Measurements from ENCODE around the gene TMEM191B.
"Not testable (repeated sequence)": the region's sequence is repeated elsewhere in the genome, so short reads cannot be mapped to it uniquely, and the experiment has no call there.

Gene TMEM191B

DNA sequence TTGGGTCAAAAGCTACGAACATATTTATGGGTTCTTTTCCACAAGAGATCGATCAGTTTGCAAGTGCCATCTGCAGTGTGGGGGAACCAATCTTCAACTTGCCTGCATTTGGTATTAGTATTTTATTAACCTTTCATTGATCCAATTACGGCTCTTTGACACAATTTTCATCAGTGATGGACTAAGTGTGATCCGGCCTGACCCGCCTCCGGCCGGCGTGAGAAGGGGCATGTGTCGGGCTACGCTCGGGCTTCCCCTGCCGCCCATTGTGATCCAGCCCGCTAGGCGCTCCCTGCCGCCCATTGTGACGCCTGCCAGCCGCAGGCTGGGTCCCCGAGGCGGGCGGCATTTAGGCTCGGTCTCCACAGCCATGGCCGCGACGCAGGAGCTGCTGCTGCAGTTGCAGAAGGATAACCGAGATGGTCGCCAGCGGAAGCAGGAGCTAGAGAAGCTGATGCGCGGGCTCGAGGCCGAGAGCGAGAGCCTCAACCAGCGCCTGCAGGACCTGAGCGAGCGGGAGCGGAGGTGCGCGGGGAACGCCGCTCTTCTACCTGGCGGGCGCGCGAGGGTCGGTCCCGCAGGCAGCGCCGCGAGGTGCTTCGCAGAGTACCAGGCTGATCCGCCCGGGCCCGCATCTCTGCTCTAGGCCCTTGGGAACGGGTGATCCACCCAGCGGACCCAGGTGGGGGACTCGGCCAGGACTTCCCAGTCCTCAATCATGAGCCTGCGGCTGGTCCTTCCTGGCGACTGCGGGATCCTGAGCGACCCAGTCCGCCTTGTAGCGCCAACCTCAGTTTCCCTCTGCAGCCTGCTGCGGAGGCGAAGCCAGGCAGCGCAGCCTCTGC lies at the start of gene TMEM191B:
Gene TMEM191B, plus strand, starts transcription at position 51 of the 845 bp plus-strand sequence. Its CDS starts 179 bp downstream, at position 230.
- not testable (repeated sequence) for DNase-seq

DNA sequence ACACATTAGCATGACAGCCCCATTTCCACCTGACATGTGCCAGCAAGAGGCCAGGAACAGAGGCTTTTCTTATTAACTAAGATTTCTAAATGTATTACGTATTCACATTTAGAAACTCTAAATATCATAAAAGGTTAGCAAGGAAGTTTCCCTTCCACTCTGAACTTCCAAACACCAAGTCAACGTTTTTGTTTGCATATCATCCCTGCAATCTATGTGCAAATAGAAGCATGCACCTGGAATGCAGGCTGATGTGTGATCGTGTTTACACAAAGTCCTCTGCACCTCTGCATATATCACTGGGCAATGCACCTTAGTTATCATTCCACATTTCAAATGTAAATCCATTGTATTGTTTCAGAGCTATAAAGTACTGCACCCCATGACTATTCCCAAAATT lies 31.4 kb upstream of the TMEM191B start:
- not testable (repeated sequence) for DNase-seq

DNA sequence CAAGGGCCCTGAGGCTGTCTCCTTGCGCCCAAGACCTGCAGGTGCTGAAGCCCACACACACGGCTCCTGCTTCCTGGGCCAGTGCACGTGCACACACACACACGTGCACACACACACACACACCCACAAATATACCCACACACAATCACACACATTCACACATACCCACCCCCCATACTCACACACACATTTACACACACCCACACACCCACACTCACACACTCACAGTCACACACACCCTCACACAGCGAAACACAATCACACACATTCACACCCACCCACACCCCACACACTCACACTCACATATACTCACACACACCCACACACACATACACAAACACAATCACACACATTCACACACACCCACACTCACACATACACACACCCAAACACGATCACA lies 16.3 kb upstream of the TMEM191B start:
- DNase-seq, result not testable (repeated sequence)

DNA sequence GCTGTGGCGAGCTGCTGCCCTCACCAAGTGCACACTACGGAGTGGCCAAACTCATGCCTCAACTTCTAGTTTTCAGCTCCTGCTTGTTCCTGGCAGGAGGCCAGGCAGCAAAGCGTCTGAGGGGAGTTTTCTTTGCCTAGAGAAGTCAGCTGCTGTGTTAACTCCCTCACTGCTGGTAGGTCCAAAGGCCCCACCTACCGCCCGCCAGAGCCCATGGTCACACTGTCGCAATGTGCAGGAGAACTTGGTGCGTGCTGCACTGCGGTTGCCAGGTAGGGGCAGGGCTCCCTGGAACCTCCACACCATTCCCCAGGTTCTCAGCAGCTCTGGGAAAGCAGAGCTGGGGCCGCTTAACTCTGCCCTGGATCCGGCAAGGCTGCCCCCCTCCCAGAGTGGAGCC lies 15.2 kb upstream of the TMEM191B start:
- DNase-seq, result not testable (repeated sequence)

DNA sequence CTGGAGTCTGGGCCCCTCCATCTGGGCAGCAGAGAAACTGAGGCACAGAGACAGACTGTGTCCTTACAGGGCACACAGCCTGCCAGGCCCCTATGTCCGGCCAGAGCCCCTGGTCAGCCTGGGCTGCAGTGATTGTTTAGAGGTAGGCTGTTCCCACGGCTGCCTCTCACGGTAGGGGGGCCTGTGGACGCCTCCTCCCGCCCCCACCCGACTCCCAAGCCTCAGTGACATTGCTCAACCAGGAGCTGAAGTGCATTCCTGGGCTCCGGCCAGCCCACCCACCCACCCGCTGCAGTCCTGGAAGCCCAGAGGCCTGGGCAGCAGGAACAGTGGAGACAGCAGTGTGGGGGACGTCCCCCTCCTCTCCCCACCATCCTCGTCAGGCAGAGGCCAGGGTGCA lies 14.1 kb upstream of the TMEM191B start:
- DNase-seq, result not testable (repeated sequence)

DNA sequence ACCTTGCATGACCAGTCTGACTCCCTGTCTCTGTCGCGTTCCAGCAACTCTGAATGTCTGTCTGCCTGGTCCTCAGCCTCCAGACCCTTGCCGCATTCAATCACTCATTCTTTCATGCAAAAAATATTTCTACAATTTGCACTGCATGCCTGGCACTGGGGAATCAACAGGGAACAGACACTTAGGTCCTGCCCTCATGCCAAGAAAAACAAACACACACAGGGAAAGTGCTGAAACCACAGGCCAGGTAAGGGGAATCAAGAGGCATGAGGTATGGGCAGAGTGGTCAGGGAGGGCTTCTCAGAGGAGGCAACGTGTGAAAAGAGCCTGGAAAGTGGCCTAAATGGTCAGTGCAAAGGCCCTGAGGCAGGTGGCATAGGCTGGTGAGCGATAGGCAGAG lies 9.5 kb upstream of the TMEM191B start, which contains the start of gene GGTLC3:
Gene GGTLC3, minus strand, starts transcription at position 101 of the 400 bp plus-strand sequence. CDS start 264 bp downstream, outside the sequence.
- not testable (repeated sequence) for DNase-seq

DNA sequence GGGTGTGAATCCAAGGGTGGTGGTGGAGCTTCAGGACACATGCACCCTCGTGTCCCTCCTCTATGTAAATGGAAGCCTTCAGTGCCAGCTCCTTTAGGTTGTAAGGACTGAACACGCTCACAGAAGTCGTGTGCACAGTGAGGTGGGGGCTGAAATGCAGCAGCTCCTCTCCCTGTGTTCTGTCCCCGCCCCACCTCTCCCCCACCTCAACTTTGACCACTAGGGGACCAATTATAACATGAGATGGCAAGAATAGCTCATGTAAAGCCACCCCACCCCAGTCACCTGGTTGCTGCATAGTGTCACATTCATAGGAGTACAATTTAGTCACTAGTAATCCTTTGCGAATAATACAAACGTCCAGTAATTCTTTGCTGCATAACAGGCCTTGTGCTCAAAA lies 4.8 kb upstream of the TMEM191B start:
- DNase-seq, result not testable (repeated sequence)

DNA sequence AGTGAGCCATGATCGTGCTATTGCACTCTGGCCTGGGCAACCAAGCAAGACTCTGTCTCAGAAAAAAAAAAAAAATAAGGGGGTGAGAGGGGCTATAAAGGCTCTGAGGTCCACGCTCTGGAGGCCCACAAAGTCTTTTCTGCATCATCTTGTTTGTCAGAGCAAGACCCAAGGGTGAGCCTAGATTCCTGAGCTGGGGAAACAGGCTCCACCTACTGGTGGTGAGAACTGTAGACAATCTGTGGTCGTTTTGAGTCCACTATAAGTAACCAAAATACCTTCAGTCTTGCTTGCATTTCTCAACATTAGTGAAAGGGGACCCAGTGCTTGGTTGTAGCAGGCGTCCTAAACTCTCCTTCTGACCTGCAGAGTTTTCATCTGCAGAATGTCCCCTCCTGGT lies 4.3 kb upstream of the TMEM191B start:
- not testable (repeated sequence) for DNase-seq

DNA sequence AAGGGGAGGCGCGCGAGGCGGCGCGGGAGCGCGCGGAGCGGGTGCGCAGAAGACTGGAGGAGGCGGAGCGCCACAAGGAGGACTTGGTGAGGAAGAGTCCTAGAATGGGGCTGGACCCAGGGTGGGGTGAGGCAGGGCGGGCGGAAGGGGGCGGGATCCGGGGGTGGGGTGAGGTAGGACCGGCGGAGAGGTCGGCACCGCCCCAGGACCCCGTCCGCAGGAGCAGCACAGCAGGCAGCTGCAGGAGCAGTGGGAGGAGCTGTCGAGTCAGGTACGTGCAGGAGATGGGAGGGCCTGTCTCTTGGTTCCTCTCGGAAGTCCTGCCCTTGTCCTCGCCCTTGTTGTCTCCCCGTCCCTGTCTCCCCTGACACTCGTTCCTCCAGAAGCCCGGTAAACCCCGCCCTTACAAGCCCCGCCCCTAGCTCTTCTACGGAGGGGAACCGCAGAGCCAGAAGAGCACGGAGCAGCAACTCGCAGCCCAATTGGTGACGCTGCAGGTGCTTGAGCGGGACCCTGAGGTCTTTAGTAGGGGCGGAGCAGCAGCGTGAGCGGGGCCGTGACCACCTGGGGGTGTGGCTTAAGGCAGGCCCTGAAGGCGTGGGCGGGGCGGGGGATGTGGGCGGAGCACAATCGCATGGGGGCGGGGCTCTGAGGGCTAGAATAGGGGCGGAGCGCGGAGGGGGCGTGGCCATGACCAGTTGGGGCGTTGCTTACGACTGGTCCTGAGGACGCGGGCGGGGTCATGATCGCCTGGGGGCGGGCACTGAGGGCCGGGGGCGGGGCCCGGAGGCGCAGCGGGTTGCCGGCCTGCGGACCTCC lies 1.2 kb downstream of the TMEM191B start:
- DNase-seq, result not testable (repeated sequence)

DNA sequence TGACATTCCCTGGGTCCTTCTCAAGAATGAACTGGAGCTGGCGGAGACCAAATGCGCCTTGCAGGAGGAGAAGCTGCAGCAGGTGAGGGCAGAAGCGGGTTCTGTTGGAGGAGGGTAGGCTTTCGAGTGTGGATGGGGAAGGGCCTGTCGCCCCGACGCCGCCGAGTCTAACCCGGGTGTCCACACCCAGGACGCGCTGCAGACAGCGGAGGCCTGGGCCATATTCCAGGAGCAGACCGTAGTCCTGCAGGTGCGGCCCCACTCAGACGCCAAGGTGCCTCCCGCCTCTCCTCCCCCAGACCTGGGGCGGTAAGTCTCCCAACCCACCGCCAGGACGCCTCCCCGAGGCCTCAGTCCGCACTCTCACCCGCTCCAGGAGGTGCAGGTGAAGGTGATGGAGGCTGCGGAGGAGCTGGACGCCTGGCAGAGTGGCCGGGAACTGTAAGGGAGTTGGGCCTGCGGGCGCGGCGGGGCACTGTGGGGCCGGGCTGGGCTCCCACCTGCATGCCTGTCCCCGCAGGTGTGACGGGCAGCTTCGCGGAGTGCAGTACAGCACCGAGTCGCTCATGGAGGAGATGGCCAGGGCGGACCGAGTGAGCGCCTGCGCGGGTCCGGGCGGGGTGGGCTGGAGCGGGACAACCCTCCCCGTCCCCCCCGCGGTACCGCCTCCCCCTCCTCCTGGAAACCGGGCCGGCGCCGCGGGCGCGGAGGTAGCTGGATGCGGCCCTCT lies 2.0 kb downstream of the TMEM191B start:
- not testable (repeated sequence) for DNase-seq

DNA sequence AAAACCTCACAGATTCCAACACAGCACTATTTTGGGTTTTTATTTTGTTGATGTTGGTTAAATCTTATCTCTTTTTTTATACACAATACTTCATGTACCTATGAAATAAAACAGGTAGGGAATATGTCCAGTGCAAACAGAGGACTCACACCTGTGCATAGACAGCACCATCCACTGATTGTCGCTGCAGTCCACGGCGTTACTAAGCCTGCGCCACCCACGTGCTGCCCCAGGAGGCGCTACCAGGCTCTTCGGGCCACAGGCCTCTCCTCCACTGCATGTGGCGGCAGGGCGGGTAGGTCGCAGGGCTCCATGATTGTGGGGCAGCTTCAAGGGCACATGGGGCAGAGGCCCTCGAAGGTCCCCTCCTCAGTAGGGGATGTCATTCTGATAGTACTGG lies 6.0 kb downstream of the TMEM191B start:
- not testable (repeated sequence) for DNase-seq

DNA sequence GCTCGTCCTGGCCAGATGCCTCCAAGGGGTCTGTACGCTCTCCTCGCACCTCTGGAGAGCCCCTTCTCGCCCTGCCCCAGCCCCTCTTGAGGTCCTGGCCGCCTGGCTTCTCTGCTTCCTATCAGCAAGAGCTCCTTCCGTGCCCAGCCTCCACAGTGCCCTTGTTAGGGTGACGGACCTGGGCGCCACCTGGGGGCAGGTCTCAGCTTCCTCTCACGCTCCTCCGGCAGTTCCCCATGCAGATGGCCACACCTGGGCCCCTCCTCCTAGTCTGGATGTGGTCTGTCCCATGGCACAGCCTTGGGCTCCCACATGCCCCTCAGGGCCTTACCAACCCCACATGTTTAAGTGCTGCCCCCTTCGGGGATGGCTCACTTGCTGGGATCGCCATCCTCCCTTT lies 6.7 kb downstream of the TMEM191B start:
- DNase-seq, result not testable (repeated sequence)

DNA sequence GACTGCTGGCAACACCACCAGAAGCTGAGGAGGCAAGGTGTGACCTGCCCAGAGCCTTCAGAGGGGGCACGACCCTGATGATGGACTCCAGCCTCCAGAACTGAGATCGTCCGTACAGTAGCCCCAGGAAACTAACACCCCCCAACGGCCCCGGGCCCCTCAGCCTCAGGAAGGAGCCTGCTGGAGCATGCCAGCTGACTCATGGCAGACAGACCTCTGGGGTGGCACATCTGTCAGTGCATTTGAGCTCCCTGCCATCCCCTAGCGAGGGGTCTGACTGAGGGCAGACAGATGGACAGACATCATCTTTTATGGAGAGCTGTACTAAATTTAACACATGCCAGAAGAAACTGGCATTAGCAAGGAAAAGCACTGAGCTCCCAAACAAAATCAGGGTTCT lies 12.4 kb downstream of the TMEM191B start:
- not testable (repeated sequence) for DNase-seq

DNA sequence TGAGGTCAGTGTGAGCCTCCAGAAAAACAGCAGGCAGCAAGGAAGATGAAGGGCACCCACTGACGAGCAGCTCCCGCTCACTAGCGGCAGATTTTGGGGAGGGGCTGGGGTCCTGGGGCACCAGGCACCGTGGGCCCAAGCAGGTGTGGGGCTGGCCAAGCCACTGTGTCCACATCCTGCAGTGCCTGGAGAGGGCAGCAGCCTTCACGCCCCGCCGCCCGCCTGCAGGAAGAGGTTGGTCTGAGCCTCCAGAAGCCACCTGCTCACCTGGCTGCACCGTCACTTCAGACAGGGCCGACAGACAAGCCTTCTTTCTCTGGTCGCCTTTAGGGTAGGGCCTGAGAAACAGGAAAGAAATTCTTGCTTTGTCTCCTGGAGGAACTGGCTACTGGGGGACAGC lies 15.8 kb downstream of the TMEM191B start:
- not testable (repeated sequence) for DNase-seq

DNA sequence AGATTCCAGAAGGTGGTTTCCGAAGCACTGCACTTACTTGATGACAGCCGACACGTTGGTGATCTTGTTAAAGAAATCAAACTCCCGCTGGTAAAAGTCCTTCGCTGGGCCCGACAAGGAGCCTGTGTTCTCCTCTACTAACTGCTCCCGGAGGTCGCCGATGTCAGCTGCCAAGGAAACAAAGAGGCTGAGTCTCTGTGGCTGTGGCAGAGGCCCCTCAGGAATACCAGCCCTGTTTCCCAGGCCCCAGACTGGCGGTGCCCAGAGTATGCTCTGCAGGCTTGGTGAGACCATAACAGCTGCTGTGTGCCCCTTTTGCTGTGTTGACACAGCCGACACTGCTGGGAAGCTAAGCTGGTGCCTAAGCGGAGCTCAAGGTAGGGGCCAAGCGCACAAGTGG lies 17.0 kb downstream of the TMEM191B start:
- DNase-seq, result not testable (repeated sequence)

DNA sequence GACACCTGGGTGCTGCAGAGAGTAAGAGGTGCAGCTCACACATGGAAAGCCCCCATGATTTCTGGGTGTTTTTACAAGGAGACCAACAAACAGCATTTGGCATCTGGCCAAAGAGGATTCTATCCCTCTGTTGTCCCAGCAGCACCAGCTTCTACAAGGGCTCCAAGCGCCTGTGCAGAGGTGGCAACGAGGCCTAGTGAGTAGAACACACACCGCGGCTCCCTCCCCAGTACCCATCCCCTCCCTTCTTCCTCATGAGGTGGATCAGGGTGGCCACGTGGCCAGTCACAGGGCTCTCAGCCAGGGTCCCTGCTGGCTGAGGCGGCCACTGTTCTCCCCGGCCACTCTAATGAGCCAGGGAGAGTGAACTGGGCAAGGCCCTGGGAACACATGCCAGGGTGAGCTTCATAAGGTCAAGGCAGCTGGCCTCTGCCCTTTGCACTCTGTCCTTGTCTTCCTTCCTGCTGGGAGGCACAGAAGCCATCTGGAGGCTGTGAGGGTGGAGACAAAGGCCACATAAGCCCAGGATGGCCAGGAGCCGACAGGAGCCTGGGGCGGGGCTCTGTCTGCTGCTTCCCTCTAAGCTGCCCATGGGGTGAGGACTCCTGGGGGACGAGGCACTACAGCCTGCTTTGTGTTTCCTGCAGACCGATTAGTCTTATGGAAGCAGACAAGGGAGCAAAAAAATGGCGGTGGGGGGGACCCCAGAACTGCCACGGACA lies 22.0 kb downstream of the TMEM191B start:
- DNase-seq, result not testable (repeated sequence)

DNA sequence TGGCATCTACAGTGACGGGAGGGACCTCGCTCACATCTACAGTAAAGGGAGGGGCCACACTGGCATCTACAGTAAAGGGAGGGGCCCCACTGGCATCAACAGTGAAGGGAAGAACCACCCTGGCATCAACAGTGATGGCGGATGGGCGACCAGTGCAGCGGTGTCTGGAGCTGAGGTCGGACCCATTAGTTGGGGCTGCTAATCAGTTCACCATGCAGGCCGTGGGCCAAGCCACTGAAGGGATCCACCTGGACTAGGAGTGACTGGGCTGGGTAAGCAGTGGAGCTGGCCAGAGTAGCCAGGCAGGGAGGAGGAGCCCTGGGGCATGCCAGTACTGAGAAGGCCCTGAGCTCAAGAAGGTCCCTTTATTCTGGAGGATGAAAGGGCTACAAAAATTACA lies 23.4 kb downstream of the TMEM191B start:
- not testable (repeated sequence) for DNase-seq

DNA sequence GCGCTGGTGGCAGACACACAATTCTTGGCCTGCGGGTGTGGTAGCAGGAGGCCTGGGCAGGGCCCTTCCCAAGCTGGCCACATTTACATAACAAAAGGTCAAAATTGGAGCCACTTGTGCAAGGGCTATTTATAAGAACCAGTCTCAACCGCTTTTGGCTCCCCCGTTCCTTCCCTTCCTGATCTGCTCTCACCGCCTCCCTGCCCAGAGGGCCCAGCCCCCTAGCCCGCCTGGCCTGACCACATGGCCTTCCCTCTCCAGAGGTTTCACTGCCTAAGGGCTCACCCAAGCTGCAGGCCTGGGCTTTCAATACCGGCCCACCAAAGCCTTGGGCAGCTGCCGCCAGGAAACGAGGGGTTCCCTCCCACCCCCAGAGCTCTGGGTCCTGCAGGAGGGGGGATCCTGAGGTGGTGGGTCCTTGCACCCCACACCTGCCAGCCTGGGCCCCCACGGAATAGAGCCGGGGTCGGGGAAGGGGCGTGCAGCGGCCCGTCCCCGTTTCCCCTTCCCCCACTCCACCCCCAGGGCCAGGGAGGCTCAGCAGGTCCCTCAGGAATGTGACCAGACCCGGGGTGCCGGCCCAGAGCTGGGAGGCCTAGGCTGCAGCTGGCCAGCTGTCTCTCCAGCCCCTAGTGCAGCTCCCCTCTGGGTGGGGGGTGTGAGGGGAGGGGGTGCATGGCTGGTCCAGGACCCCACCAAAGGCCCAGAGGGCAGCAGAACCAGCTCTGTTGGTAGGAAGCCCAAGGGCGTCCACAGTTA lies 25.4 kb downstream of the TMEM191B start:
- not testable (repeated sequence) for DNase-seq

DNA sequence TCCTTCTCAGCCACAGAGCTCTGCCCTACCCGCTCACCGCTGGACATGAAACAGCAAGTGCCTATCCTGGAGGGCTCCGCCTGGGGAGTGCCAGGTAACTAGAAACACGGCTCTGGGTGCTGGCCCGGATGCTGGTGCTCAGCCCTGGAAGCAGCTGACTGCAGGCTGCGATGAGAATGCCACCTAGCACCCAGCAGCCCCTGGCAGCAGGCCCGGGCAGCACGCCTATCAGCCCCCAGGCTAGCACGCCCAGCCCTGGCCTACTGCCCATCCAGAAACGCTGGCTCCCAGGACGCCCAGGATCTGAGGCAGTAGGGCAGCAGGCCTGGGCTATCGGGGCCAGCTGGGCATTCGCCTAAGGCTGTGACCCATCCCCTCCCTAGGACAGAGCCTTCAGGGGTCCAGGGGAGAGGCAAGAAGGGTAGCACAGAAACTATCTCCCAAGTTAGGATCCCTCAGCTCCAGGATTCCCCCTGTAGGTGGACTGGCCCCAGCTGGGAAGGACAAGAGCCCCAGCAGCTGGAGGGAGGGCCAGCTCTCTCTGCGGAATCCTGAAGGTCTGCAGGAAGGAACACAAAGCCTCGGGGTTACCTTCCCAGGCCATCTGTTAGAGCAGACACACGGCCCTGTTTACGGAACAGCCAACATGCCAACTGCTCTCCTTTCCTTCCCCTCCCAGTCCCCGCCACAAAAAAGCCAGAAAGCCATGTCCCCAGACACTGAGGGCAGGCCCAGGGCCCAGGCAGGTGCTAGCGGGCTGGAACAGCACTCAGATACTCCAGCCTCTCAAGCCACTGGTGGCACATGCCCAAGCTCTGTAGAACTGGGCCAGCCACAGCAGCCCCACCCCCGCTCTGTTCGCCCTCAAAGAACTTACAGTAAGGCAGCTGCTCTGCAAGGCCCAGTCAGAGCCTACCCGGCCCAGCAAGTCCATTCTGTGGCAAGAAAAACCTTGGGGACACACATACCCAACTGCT lies 27.0 kb downstream of the TMEM191B start:
- not testable (repeated sequence) for DNase-seq

DNA sequence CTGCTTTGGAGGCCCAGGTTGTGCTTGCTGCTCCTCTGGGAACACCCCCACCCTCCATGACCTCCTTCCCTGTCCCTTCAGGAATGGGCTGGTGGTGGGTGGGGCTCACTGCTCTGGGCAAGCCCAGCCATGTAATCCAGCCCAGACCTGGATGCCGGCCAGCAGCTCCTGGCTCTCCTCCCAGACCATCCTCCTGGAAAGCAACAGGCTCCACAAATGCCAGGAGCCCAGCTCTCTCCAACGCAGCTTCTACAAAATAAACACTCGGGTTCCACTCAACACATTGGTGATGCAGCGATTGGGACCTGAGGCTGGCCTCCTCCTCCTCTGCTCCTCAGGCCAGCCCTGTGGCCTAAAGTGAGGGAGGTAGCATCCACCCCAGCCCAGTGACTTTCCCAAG lies 30.9 kb downstream of the TMEM191B start:
- not testable (repeated sequence) for DNase-seq
